Progenitor cell of endocrine pancreas (in vitro differentiated cells): ENCODE results near the gene STAC3. TPM values are rescaled to one million over a fixed set of nuclear protein-coding genes. Genes with fewer than 3 reads are reported as not detected.
"Not testable (repeated sequence)": the region's sequence is repeated elsewhere in the genome, so short reads cannot be mapped to it uniquely, and the experiment has no call there.

Experiments used
- DNase-seq: peaks from one replicate; pipeline ENCODE4 v3.0.0; 2021; ENCODE audit warnings: low spot score; ENCODE audit not compliant: unreplicated experiment
- H3K27ac Mint-ChIP-seq: 2 replicates; pipeline ENCODE4 v1.8.0; 2021; ENCODE audit warnings: mild to moderate bottlenecking, moderate library complexity, mixed read lengths
- H3K27me3 Mint-ChIP-seq: 2 replicates; pipeline ENCODE4 v1.8.0; 2021; ENCODE audit warnings: mixed read lengths
- H3K36me3 Mint-ChIP-seq: 2 replicates; pipeline ENCODE4 v1.8.0; 2022; ENCODE audit warnings: mixed read lengths; ENCODE audit not compliant: insufficient read depth
- H3K4me1 Mint-ChIP-seq: 2 replicates; pipeline ENCODE4 v1.8.0; 2021; ENCODE audit warnings: low read depth, mixed read lengths
- H3K4me3 Mint-ChIP-seq: 2 replicates; pipeline ENCODE4 v1.8.0; 2021; ENCODE audit warnings: low read depth, mild to moderate bottlenecking, moderate library complexity, mixed read lengths
- H3K9me3 Mint-ChIP-seq: 2 replicates; pipeline ENCODE4 v1.8.0; 2021; ENCODE audit warnings: low read depth, mixed read lengths
- CTCF ChIP-seq: fragments of 200-600 bp; sonication (generic); IDR thresholded peaks from one replicate; pipeline ENCODE4 v1.5.0; 2021; ENCODE audit warnings: antibody characterized with exemption, mild to moderate bottlenecking; ENCODE audit not compliant: unreplicated experiment
- long read RNA-seq: library from polyadenylated mRNA; unstranded; transcript quantifications from one replicate; pipeline ENCODE4 v2.0.0, GENCODE V29; 2020
- total RNA-seq: library from RNA; stranded (reverse); gene quantifications from 2 replicates; pipeline ENCODE4 v1.2.1, GENCODE V29; 2021

STAC3 gene
- 6.0 and 6.1 TPM in 2 replicates for total RNA-seq
- long read RNA-seq: 0 reads

GRCh38 chr12:57250956-57251355 is at the start of gene STAC3:
TSS of gene STAC3 (minus strand) at chr12:57251187. CDS start at chr12:57249636, 1,551 bp downstream.
- Mint-ChIP-seq H3K27me3 (no peaks in the 10 kb centered on the region), H3K27ac (no peak within 1 kb of the TSS), H3K36me3 (peaks cover 1% of the 10 kb centered on the region), H3K4me3 (no peak within 1 kb of the TSS), H3K4me1 (no peaks in the 10 kb centered on the region), H3K9me3 (no peaks in the 10 kb centered on the region)
- no peak for DNase-seq
- no peak for TF ChIP-seq CTCF

- no peak overlapping the region for H3K4me3 Mint-ChIP-seq
- H3K27me3 Mint-ChIP-seq: no peaks in the 10 kb centered on the region
- no peak for TF ChIP-seq CTCF
- H3K4me1 Mint-ChIP-seq: no peaks in the 10 kb centered on the region
- DNase-seq: no peak
- H3K27ac Mint-ChIP-seq: no peak overlapping the region
- H3K9me3 Mint-ChIP-seq: no peaks in the 10 kb centered on the region
- peaks cover 24% of the 10 kb centered on the region for H3K36me3 Mint-ChIP-seq
Observed at GRCh38 chr12:57299514-57300016, 48.6 kb upstream of the STAC3 start.

DNA sequence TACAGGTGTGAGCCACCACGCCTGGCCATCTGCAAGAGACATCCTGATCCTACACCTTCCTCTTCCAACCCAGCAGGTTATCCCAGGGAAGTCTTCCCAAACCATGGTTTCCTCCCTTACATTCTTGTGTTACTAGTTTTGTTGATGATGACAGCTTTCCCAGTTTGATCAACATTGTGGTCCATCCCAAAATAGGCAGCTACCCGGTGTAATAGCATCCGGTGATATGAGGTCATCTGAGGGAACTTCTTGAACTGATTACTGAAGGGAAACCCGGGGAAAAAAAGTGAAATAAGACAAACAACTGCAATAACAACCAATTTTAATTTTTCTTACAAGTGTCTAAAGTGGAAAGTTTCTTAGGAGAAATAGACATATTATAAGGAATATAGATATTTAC is 45.3 kb upstream of the STAC3 start:
- Mint-ChIP-seq H3K4me3 (no peak overlapping the region), H3K9me3 (no peaks in the 10 kb centered on the region), H3K27ac (no peak overlapping the region), H3K36me3 (peaks cover 28% of the 10 kb centered on the region), H3K4me1 (no peaks in the 10 kb centered on the region), H3K27me3 (no peaks in the 10 kb centered on the region)
- DNase-seq: no peak
- TF ChIP-seq CTCF: no peak

- H3K4me3 Mint-ChIP-seq, H3K9me3 Mint-ChIP-seq, H3K4me1 Mint-ChIP-seq, H3K27ac Mint-ChIP-seq, H3K27me3 Mint-ChIP-seq, DNase-seq: not testable (repeated sequence)
- peaks cover 34% of the 10 kb centered on the region for H3K36me3 Mint-ChIP-seq
Observed at GRCh38 chr12:57282073-57282472, 31.1 kb upstream of the STAC3 start.

DNA sequence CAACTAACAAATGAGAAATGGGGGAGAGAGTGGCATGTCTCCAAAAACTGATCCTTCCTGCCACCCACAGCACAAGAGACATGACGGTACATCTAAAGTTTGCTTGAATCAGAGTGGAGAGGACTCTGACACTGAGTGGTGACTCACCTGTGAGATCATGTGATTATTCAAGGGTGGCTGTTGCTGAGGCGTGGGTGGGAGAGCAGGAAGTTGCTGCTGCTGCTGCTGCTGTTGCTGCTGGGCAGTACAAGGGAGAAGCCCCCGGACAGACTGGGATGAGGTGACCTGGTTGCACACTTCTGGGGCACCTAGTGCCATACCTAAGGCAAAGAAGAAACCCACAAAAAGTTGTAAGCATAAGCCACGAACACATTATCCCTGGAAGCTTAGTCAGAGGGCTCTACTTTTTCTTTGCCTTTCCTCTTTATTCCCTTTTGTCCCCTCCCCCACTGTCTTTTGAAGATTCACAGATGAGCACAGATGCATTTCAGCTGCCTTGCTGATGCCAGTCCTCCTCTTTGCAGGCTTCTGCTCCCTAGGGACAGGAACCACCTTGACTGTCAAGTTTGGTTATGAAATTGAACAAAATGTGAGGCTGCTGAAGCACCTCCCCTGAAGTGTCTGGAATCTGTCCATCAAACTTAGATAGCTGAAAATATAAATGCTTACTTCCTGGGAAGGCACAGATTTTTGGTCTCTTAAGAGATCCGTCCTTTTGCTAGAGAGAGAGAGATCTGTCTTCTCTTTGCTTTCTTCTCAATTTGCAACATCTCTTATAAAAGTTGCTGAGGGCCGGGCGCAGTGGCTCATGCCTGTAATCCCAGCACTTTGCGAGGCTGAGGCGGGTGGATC is 29.4 kb upstream of the STAC3 start:
- Mint-ChIP-seq H3K4me1 (no peaks in the 10 kb centered on the region), H3K4me3 (no peak overlapping the region), H3K9me3 (no peaks in the 10 kb centered on the region), H3K27ac (peak overlapping the region; percentile 11), H3K36me3 (peaks cover 39% of the 10 kb centered on the region), H3K27me3 (no peaks in the 10 kb centered on the region)
- TF ChIP-seq CTCF: no peak
- no peak for DNase-seq
